ENCODE measurements around the gene FBXL20. TPM values are rescaled to one million over a fixed set of nuclear protein-coding genes. Genes with fewer than 3 reads are reported as not detected.
"Not testable (repeated sequence)": the region's sequence is repeated elsewhere in the genome, so short reads cannot be mapped to it uniquely, and the experiment has no call there.

FBXL20 gene
- total RNA-seq, 1 donor from 2014 or later: 12.9 TPM

DNA sequence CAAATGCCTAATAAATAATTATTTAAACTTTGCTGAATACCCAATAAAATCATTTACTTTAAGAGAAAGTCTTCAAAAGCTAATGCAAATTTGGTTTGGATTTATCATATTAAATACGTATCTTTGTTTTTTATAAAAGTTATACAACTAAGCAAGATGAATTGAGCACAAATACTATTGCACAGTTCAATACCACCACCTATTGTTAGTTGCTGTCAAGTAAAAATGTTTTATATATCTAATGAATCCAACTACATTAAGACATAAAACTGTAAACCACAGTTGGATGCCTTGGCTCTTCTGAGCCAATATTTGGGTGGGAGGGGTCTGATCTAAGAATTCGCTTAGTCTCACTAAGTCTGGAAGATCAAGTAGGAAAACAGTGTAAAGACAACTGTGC is 7.7 kb downstream of the FBXL20 start:
- intact Hi-C loops (cut with micrococcal nuclease): no loop called here

DNA sequence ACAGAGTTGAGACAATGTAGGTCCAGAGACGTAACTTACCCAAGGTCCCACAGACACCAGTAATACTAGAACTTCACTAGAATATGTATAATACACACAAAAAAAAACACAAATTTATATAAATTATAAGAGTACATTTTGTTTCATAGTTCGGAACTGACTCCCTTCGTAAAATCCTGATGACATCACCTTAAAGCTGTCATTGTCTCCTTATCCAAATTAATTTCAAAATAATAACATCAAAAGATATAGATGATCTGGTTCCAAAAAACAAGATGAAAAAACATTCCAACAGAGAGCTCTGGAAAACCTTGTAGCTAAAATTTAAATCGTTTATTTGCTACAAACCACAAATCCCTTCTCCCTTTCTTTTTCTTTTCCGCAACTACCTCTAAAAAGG is 10.0 kb downstream of the FBXL20 start:
- intact Hi-C loops (cut with micrococcal nuclease): no loop called here

DNA sequence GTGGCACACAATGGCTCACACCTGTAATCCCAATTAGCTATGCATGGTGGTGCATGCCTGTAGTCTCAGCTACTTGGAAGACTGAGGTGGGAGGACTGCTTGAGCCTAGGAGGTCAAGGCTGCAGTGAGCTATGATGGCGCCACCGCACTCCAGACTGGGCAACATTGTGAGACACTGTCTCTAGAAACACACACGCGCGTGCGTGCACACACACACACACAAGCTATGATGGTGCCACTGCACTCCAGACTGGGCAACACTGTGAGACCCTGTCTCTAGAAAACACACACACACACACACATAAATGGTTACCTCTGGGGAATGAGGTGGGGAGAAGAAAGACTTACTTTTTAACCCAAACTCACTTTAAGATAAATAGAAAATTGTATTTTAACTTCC is 16.4 kb downstream of the FBXL20 start:
- intact Hi-C loops (cut with micrococcal nuclease): no loop called here

DNA sequence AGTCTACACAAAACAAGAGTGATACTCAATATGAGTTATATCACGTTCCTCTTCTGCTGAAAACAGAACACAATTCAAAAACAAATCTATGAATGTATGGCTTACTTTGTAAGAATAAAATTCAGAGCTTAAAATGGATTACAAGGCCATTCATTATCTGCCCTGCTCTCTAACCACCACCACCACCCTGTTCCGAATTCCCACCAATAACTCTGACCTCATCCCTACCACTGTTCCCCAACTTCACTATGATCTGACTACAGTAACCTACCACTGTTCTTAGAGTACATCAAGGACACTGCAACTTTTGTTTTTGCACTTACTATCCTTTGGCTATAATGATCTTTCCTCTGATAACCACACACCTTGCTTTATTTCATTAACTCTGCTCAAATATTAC is 21.3 kb downstream of the FBXL20 start:
- intact Hi-C loops (cut with micrococcal nuclease): no loop called here

DNA sequence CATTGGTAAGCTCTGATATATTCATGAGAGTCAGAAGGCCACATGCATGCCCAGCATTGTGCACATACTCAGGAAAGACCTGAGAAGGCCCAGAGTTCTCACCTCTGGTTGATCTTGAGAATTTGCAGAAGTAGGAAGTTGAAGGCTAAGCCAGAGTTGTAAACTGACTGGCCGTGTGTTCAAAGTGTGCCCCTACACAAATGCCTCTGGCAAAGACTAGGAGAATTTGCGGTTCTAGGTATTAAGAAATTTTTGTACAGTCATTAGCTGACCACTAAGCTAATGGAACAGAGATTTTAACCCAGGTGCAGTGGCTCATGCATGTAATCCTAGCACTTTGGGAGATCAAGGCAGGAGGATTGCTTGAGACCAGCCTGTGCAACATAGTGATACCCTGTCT is 25.0 kb downstream of the FBXL20 start:
- intact Hi-C loops (cut with micrococcal nuclease): no loop called here

DNA sequence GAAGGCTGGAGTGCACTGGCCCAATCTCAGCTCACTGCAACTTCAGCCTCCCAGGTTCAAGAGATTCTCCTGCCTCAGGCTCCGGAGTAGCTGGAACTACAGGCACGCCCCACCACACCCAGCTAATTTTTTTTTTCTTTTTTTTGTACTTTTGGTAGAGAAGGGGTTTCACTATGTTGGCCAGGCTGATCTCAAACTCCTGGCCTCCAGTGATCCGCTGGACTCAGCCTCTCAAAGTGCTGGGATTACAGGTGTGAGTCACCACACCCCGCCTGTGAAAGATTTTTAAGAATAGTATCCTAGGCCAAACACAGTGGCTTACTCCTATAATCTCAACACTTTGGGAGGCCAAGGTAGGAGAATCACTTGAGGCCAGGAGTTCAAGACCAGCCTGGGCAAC is 33.6 kb downstream of the FBXL20 start:
- intact Hi-C loops (cut with micrococcal nuclease): not testable (repeated sequence)

DNA sequence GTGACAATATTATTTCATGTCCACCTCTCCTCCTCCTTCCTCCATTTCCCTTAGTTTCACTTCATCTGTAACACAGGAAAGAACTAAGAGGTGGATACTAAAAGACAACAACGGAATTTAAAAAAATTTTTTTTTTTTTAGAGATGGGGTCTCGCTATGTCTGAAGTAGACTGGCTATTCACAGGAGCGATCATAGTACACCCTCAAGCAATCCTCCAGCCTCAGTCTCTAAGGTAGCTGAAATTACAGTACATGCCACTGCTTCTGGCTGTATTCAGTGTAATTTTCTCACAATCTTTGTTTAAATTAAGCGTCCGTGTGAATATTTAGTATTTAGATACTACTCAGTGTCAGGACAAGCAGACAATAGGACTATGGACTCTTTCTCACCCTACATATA is 35.6 kb downstream of the FBXL20 start:
- intact Hi-C loops (cut with micrococcal nuclease): no loop called here

DNA sequence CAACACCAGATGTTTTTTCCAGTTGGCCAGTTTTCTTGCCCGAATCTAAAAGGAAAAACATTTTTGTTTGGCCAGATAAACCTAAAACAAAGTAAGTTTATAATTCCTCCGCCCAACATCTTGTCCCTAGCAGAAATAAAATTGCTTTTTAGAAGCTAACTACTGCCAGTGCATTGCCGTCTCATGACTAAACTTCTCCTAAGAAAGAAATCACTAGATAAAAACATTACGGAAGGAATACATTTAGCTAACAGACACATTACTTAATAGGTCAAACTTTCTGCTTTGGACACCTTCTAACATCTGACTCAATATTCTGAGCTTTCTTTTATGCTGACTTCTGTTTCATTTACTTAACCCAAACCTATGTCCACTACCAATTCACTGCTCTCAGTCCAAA is 36.2 kb downstream of the FBXL20 start:
- intact Hi-C loops (cut with micrococcal nuclease): no loop called here

DNA sequence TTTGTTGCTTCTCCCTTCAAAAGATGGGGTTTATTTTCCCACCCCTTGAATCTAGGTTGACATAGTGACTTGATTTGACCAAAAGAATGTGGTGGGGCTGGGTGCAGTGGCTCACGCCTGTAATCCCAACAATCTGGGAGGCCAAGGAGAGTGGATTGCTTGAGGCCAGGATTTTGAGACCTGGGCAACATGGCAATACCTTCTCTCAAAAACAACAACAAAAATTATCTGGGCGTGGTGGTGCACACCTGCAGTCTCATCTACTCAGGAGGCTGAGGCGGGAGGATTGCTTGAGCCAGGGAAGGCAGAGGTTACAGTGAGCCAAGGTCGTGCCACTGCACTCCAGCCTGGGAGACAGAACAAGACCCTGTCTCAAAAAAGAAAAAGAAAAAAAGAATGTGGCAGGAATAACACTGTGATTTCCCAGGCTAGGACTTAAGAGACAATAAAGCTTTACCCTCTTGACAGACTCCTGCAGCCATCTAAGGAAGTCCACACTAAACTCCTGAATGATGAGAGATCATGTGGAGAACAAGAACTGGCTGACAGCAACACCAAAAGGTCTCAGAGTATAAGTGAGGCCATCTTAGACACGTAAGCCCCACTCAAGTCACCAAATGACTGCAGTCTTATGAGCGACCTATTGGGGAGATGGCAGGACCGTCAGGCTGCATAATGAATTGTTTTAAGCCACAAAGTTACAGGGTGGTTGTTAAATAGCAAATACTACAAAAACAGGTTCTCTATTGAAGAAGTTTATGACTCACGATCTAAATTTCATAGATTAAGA is 37.0 kb downstream of the FBXL20 start:
- intact Hi-C loops (cut with micrococcal nuclease): no loop called here

DNA sequence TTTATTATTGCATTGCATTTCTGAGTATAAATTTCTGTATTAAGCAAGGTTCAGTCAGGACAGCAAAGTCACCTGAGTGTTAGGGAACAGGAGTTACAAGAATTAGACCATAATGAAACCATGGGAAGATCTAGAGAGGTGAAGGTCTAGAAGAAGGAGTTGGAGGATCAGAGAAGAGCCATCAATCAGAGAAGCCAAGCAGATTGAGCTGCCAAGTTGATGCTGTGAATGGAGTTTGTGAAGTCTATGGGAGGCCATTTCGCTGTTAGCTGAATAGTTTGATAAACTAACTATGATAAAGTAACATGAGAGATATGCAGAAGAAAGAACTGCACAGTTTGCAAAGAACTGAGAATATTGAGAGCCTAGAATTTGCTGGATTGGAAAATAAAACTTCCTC is 40.4 kb downstream of the FBXL20 start:
- intact Hi-C loops (cut with micrococcal nuclease): no loop called here

DNA sequence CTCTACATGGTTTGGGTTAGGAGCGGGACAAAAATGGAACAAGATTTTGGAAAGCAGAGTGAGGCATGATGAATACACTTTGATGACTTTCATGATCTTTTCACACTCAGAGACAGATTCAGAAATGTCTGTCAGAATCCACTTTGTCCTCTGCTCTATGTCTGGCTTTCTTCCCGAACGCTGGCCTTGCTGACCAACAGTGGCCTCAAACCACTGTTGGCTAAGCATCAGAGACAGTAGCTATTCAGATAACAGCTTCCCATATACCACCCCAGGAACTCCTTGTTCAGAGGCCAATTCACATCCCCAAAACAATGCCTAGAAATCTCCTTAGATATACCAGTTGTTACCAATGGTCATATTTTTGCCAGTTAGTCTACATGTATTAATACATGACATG is 40.9 kb downstream of the FBXL20 start:
- intact Hi-C loops (cut with micrococcal nuclease): no loop called here

DNA sequence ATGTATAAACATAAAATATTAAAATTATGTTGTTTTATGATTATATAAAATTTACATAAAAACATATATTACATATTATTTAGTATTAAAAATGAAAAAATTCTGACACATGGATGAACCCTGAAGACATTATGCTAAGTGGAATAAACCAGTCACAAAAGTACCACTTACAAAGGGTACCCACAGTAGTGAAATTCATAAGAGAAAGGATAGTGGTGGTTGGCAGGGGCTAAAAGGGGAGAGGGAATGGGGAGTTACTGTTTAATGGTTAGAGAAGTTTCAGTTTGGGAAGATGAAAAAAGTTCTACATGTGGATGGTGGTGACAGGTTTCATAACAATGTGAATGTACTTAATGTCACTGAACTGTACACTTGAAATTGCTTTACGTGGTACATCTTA is 41.4 kb downstream of the FBXL20 start:
- intact Hi-C loops (cut with micrococcal nuclease): no loop called here

DNA sequence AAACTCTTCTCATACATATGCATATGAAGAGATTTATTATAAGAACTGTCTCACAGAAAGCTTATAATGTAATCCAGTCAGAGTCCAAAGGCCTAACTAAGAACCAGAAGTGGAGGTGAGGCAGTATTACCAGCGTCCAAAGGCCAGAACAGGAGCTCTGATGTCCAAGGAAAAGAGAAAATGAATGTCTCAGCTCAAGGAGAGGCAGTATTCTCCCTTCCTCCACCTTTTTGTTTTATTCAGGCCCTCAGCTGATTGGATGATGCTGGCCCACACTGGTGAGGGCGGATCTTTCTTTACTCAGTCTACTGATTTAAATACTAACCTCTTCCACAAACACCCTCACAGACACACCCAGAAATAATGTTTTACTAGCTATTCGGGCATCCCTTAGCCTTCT is 43.4 kb downstream of the FBXL20 start:
- intact Hi-C loops (cut with micrococcal nuclease): no loop called here

DNA sequence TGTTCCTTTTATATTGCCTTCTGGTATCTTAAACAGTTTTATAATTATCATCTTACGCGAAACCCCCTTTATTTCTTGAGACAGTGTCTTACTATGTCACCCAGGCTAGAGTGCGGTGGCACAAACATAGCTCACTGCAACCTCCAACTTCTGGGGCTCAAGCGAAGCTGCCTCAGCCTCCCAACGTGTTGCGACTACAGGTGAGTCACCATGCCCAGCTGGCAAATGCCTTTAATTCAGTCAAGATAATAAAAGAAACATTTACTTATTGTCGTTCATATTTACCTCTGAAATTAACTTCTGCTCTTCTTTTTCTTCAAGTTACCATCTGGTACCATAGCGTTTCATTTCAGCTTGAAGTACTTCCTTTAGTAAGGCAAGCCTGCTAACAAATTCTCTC is 43.9 kb downstream of the FBXL20 start:
- intact Hi-C loops (cut with micrococcal nuclease): no loop called here

DNA sequence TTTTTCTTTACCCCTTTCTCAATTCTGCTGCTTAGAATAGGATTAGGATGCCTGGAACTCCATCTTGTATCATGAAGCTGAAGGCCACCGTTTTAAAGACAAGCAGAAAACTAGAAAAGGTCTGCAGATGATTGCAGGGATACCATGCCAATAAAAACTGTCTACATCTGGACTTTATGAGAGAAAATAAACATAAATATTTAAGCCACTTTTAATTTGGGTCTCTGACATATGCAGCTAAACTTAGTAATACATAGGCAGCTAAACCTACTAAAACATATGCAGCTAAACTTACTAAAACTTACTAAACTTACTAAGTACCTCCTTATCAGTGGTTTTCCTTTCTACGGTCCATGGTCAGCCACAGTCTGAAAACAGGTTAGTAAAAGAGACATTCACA is 48.4 kb downstream of the FBXL20 start:
- intact Hi-C loops (cut with micrococcal nuclease): no loop called here

DNA sequence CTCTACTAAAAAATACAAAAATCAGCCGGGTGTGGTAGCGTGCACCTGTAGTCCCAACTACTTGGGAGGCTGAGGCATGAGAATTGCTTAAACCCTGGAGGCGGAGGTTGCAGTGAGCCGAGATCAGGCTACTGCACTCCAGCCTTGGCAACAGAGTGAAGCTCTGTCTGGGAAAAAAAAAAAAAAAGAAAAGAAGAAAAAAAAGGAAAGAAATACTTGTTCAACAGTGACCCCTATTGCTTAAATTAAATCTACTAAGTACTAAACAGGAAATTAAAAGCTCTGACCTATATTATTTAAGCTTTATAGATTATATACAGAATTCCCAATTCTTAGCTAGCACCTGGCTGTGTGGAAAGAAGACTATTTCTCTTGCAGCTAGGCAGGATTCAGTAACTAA is 48.9 kb downstream of the FBXL20 start:
- intact Hi-C loops (cut with micrococcal nuclease): no loop called here

DNA sequence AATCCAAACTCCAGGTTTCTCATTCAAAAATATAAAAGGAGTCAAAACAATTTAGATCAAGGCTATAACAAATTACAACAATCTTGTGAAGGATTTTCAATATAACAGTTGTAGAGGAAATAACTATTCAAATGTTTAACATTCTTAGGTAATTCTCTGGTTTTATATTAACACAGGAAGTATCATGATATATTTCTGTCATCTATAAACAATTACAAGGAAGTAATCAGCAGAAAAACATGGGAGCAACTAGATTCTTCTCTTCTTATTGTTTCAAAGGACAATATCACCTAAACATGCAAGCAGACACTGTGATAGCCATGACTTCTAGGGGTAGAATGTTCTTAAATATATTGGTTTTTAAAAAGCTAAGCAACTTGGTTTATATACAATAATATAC is 49.9 kb downstream of the FBXL20 start:
- intact Hi-C loops (cut with micrococcal nuclease): no loop called here

DNA sequence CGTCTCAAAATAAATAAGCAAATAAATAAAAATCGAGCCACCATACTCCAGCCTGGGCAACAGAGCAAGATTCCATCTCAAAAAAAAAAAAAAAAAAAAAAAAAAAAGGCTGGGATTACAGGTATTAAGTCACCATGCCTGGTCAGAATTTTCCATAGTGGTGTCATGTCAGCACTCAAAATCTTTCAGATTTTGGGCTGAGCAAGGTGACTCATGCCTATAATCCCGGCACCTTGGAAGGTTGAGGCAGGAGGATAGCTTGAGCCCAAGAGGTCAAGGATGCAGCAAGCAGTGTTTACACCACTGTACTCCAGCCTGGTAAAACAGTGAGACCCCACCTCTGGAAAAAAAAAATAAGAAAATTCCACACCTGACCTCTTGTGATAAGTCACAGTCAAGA is 52.2 kb downstream of the FBXL20 start:
- intact Hi-C loops (cut with micrococcal nuclease): no loop called here

DNA sequence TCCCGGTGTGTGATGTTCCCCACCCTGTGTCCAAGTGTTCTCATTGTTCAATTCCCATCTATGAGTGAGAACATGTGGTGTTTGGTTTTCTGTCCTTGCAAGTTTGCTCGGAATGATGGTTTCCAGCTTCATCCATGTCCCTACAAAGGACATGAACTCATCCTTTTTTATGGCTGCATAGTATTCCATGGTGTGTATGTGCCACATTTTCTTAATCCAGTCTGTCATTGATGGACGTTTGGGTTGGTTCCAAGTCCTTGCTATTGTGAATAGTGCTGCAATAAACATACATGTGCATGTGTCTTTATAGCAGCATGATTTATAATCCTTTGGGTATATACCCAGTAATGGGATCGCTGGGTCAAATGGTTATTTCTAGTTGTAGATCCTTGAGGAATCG is 54.6 kb downstream of the FBXL20 start:
- intact Hi-C loops (cut with micrococcal nuclease): not testable (repeated sequence)

DNA sequence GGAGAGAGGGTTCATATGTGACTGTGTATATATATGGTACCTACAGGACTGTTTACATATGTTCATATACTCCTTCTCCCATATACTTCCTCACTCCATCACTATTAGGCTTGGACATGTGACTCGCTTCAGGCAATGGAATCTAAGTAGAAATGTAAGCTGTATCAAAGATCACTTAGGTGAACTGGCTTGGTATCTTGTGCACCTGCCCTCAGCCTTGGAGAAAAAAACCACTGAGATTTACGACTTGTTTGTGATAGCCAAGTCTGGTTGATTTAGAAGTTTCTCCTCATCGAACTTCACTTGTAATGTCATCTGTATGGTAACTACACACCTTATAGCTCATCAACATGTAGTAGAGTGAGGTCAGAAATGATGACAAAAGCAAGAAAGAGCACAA is 59.9 kb downstream of the FBXL20 start:
- intact Hi-C loops (cut with micrococcal nuclease): no loop called here

DNA sequence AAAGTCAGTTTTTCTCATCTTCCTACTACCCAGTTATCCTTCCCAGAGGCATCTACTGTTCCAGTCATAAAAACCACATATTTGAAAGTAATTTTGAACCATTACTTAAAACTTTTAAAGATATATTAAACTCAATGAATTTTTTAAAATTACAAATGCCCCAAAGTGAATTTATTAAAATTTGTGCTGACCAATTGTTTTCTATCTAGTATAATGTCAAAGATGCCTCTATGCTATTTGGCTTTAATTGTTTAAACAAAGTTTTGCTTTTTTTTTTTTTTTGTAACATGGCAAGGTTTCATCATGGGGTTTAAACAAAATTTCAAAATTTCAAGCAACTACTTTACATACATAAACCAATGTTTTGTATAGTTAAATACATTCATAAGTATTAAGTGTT is 60.7 kb downstream of the FBXL20 start:
- intact Hi-C loops (cut with micrococcal nuclease): no loop called here

DNA sequence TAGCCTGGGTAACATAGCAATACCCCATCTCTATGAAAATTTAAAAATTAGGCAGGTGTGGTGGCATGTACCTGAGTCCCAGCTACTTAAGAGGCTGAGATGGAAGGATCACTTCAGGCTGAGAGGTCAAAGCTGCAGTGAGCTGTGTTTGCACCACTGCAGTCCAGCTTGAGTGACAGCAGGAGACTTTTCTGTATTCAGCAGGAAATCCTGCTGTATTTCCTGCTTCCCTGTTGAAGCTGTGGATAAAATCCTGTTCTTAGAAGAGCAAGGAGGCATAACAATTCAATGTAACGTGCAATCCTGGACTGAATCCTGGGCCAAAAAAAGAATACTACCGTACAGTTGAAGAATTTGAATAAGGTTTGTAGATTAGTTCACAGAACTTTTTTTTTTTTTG is 62.2 kb downstream of the FBXL20 start:
- intact Hi-C loops (cut with micrococcal nuclease): no loop called here

DNA sequence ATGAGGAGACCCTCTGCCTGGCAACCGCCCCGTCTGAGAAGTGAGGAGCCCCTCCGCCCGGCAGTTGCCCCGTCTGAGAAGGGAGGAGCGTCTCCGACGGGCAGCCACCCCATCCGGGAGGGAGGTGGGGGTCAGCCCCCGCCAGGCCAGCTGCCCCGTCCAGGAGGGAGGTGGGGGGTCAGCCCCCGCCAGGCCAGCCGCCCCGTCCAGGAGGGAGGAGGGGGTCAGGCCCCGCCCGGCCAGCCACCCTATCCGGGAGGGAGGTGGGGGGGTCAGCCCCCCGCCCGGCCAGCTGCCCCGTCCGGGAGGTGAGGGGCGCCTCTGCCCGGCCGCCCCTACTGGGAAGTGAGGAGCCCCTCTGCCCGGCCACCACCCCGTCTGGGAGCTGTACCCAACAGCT is 63.8 kb downstream of the FBXL20 start:
- intact Hi-C loops (cut with micrococcal nuclease): not testable (repeated sequence)

DNA sequence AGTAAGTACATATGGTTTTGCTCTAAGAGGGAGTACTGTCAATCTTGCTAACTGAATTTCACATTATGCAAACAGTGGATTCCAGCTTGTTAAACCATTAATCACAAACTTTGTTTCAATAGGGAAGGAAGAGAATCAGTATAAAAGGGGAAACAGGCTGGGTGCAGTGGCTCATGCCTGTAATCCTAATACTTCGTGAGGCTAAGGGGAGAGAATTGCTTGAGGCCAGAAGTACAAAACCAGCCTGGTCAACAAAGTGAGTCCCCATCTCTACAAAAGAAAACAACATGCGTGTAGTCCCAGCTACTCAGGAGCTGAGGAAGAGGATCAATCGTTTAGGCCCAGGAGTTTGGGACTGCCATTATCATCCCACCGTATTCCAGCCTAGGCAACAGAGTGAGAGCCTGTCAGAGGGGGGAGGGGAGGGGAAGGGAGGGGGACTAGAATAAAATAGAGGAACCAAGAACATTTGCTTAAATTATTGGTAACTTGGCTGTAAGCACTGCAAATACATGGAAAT is 65.7 kb downstream of the FBXL20 start:
- intact Hi-C loops (cut with micrococcal nuclease): no loop called here
